SK-N-SH (cell line): ENCODE data around the gene PARD3B. TPM values are rescaled to one million over a fixed set of nuclear protein-coding genes. Genes with fewer than 3 reads are reported as not detected.

Experiments used
- CTCF ChIA-PET: fragments of 300-600, 350-600 bp; formaldehyde crosslinking; extraction: SDS; loops from one replicate; lab custom pipeline; 2021; lab: Yijun Ruan, JAX
- POLR2A ChIA-PET: fragments of 350-600 bp; sonication (Branson Sonifier 250); formaldehyde crosslinking; extraction: SDS; loops from one replicate; lab custom pipeline; 2020; ENCODE audit warnings: antibody characterized with exemption, inconsistent platforms; lab: Yijun Ruan, JAX
- DNase-seq: peaks from one replicate; pipeline ENCODE4 v3.0.0; 2012
- H2AFZ ChIP-seq: fragments of 200-600 bp; sonication (generic); 2 replicates; pipeline ENCODE4 v1.8.1; 2016; ENCODE audit warnings: antibody characterized with exemption, mild to moderate bottlenecking, low read depth
- H3F3A ChIP-seq: fragments of 200-600 bp; sonication (generic); replicated peaks from 2 replicates; pipeline ENCODE3; 2016; ENCODE audit warnings: antibody characterized with exemption, mild to moderate bottlenecking; ENCODE audit not compliant: insufficient read depth
- H3K27ac ChIP-seq, 2 experiments: fragments of 200-500 bp in 1 of 2; fragments of 200-600 bp in 1 of 2; sonication (Bioruptor generic) in 1 of 2; sonication (generic), shearing (Covaris generic) in 1 of 2; 2 replicates each; pipeline versions ENCODE4 v1.5.1 to v1.6.1; 2014 to 2016; ENCODE audit warnings: low read depth in 2 of 2, inconsistent platforms in 1 of 2, low read length in 1 of 2, mild to moderate bottlenecking in 1 of 2, mixed read lengths in 1 of 2
- H3K27me3 ChIP-seq: fragments of 200-600 bp; sonication (generic), shearing (Covaris generic); 2 replicates; pipeline ENCODE4 v1.6.1; 2016; ENCODE audit warnings: mixed run types; ENCODE audit not compliant: insufficient read depth
- H3K36me3 ChIP-seq, 2 experiments: fragments of 200-500 bp in 1 of 2; fragments of 200-600 bp in 1 of 2; sonication (Bioruptor generic) in 1 of 2; sonication (generic) in 1 of 2; replicated peaks in 1 of 2; 2 replicates each; pipeline versions ENCODE3 to v1.5.1; 2014 to 2016; ENCODE audit warnings: low read length in 1 of 2, mild to moderate bottlenecking in 1 of 2; ENCODE audit not compliant: insufficient read depth in 2 of 2, control insufficient read depth in 1 of 2
- H3K4me1 ChIP-seq, 2 experiments: fragments of 200-500 bp in 1 of 2; fragments of 200-600 bp in 1 of 2; sonication (Bioruptor generic) in 1 of 2; sonication (generic), shearing (Covaris generic) in 1 of 2; 2 replicates each; pipeline versions ENCODE4 v1.5.1 to v1.6.1; 2014 to 2016; ENCODE audit warnings: low read depth in 1 of 2, low read length in 1 of 2, mixed run types in 1 of 2; ENCODE audit not compliant: insufficient read depth in 2 of 2, control insufficient read depth in 1 of 2
- H3K4me2 ChIP-seq: fragments of 200-600 bp; sonication (generic), shearing (Covaris generic); 2 replicates; pipeline ENCODE4 v1.6.1; 2017; ENCODE audit warnings: mixed run types
- H3K4me3 ChIP-seq, 2 experiments: fragments of 200-500 bp in 1 of 2; fragments of 200-600 bp in 1 of 2; sonication (Bioruptor generic) in 1 of 2; sonication (generic), shearing (Covaris generic) in 1 of 2; 2 replicates each; pipeline versions ENCODE4 v1.5.1 to v1.8.1; 2014 to 2016; ENCODE audit warnings: low read depth in 2 of 2, inconsistent platforms in 1 of 2, low read length in 1 of 2, mild to moderate bottlenecking in 1 of 2, mixed read lengths in 1 of 2, moderate library complexity in 1 of 2
- H3K79me2 ChIP-seq: fragments of 200-600 bp; sonication (generic); 2 replicates; pipeline ENCODE4 v1.8.1; 2017; ENCODE audit warnings: mild to moderate bottlenecking; ENCODE audit not compliant: insufficient read depth
- H3K9ac ChIP-seq: fragments of 200-600 bp; sonication (generic); 2 replicates; pipeline ENCODE4 v1.6.1; 2017; ENCODE audit warnings: mixed run types
- H3K9me2 ChIP-seq: fragments of 200-600 bp; sonication (generic); 2 replicates; pipeline ENCODE4 v1.6.1; 2017; ENCODE audit warnings: mixed run types
- H3K9me3 ChIP-seq: fragments of 200-600 bp; sonication (generic); 2 replicates; pipeline ENCODE4 v1.6.1; 2017; ENCODE audit warnings: mixed run types, mild to moderate bottlenecking, moderate library complexity
- H4K20me1 ChIP-seq: fragments of 200-600 bp; sonication (generic); 2 replicates; pipeline ENCODE4 v1.6.1; 2017; ENCODE audit warnings: mild to moderate bottlenecking, mixed run types; ENCODE audit not compliant: insufficient read depth
- FOXJ3 ChIP-seq: sonication (generic); formaldehyde crosslinking; IDR thresholded peaks from 2 replicates; pipeline ENCODE4 v1.5.1; 2020; ENCODE audit warnings: mild to moderate bottlenecking, missing genetic modification reagents
- FOXM1 ChIP-seq: IDR thresholded peaks from 2 replicates; pipeline ENCODE4 v1.4.0; 2012; ENCODE audit warnings: low read depth, mild to moderate bottlenecking
- MEF2A ChIP-seq: IDR thresholded peaks from 2 replicates; pipeline ENCODE4 v1.4.0; 2012; ENCODE audit warnings: low read depth, borderline replicate concordance
- MXI1 ChIP-seq: IDR thresholded peaks from 2 replicates; pipeline ENCODE4 v1.6.1; 2012; ENCODE audit warnings: mild to moderate bottlenecking, low read depth, low read length, improper control_type of control experiment
- NFIC ChIP-seq: IDR thresholded peaks from 2 replicates; pipeline ENCODE4 v1.4.0; 2012; ENCODE audit warnings: borderline replicate concordance
- NRF1 ChIP-seq: IDR thresholded peaks from 2 replicates; pipeline ENCODE4 v1.6.1; 2012; ENCODE audit warnings: low read depth, mild to moderate bottlenecking, low read length
- POLR2AphosphoS5 ChIP-seq: IDR thresholded peaks from 2 replicates; pipeline ENCODE4 v1.6.1; 2012; ENCODE audit warnings: low read depth, low read length
- RAD21 ChIP-seq: IDR thresholded peaks from 2 replicates; pipeline ENCODE4 v1.6.1; 2012; ENCODE audit warnings: mild to moderate bottlenecking, low read length
- RCOR1 ChIP-seq: fragments of 150-350 bp; IDR thresholded peaks from 2 replicates; pipeline ENCODE4 v1.6.1; 2017; ENCODE audit warnings: antibody characterized with exemption, low read length
- RFX5 ChIP-seq: IDR thresholded peaks from 2 replicates; pipeline ENCODE4 v1.6.1; 2012; ENCODE audit warnings: mild to moderate bottlenecking, improper control_type of control experiment, low read length
- RXRA ChIP-seq: IDR thresholded peaks from 2 replicates; pipeline ENCODE4 v1.4.0; 2012; ENCODE audit warnings: low read depth, mild to moderate bottlenecking, borderline replicate concordance
- SIN3A ChIP-seq: IDR thresholded peaks from 2 replicates; pipeline ENCODE4 v1.6.1; 2012; ENCODE audit warnings: low read depth, mild to moderate bottlenecking, low read length, moderate library complexity, borderline replicate concordance
- TEAD4 ChIP-seq: IDR thresholded peaks from 2 replicates; pipeline ENCODE4 v1.4.0; 2012; ENCODE audit warnings: mild to moderate bottlenecking, borderline replicate concordance; ENCODE audit not compliant: insufficient read depth
- WGBS: methylation state at CpG from one replicate; pipeline ENCODE4 v1.1.6; 2017; ENCODE audit warnings: low lambda C conversion rate; 5-methylcytosine and 5-hydroxymethylcytosine counted together
- polyA plus RNA-seq, 3 experiments: library from polyadenylated mRNA; depleted of rRNA; stranded (reverse); fragments of >200 nt; gene quantifications; 2 replicates each; pipeline ENCODE4 v1.2.3, GENCODE V29; 2012
- TF ChIP-seq, protein P1 (sequence below): fragments of 150-350 bp; IDR thresholded peaks from 2 replicates; pipeline ENCODE4 v1.6.1; 2016; ENCODE audit warnings: mild to moderate bottlenecking, low read depth, low read length
- TF ChIP-seq, protein P2 (sequence below): IDR thresholded peaks from 2 replicates; pipeline ENCODE4 v1.4.0; 2012; ENCODE audit warnings: low read depth, borderline replicate concordance
- TF ChIP-seq, protein P3 (sequence below): IDR thresholded peaks from 2 replicates; pipeline ENCODE4 v1.6.1; 2012; ENCODE audit warnings: mild to moderate bottlenecking, low read depth, low read length, moderate library complexity

Gene PARD3B
- polyA plus RNA-seq, 1 of the 3 experiments (the other 2 are of a cell fraction) = 0.87 TPM

DNA sequence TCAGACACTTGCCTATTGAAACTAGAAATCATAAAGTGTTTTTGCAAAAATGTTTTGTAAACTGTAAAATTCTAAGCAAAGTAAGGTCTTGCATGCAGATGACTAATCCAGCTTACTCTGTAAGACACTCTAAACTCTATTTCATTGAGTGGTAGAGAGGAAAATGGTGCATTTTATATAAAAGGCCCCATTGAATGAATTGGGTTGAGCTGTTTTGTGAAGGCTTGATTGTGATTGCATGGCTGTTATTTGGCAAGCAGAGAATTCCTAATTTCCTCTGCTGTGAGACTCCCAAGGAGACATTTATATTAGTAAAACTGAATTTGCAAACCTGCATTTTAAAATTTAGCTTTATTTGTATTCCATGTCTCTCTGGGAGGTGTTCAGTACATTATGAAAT is 234.5 kb downstream of the PARD3B start:
- no peaks in the 10 kb centered on the region for H3F3A ChIP-seq
- no peak for DNase-seq
- no peak for TF ChIP-seq MEF2A
- no peak for TF ChIP-seq RCOR1
- no peak for TF ChIP-seq MXI1
- no peak for TF ChIP-seq POLR2AphosphoS5
- TF ChIP-seq, protein P1, sequence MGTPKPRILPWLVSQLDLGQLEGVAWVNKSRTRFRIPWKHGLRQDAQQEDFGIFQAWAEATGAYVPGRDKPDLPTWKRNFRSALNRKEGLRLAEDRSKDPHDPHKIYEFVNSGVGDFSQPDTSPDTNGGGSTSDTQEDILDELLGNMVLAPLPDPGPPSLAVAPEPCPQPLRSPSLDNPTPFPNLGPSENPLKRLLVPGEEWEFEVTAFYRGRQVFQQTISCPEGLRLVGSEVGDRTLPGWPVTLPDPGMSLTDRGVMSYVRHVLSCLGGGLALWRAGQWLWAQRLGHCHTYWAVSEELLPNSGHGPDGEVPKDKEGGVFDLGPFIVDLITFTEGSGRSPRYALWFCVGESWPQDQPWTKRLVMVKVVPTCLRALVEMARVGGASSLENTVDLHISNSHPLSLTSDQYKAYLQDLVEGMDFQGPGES = no peak
- TF ChIP-seq TEAD4 = no peak
- TF ChIP-seq, protein P2, sequence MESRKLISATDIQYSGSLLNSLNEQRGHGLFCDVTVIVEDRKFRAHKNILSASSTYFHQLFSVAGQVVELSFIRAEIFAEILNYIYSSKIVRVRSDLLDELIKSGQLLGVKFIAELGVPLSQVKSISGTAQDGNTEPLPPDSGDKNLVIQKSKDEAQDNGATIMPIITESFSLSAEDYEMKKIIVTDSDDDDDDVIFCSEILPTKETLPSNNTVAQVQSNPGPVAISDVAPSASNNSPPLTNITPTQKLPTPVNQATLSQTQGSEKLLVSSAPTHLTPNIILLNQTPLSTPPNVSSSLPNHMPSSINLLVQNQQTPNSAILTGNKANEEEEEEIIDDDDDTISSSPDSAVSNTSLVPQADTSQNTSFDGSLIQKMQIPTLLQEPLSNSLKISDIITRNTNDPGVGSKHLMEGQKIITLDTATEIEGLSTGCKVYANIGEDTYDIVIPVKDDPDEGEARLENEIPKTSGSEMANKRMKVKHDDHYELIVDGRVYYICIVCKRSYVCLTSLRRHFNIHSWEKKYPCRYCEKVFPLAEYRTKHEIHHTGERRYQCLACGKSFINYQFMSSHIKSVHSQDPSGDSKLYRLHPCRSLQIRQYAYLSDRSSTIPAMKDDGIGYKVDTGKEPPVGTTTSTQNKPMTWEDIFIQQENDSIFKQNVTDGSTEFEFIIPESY = no peak
- TF ChIP-seq NRF1 = no peak
- no peak for TF ChIP-seq NFIC
- TF ChIP-seq, protein P3, sequence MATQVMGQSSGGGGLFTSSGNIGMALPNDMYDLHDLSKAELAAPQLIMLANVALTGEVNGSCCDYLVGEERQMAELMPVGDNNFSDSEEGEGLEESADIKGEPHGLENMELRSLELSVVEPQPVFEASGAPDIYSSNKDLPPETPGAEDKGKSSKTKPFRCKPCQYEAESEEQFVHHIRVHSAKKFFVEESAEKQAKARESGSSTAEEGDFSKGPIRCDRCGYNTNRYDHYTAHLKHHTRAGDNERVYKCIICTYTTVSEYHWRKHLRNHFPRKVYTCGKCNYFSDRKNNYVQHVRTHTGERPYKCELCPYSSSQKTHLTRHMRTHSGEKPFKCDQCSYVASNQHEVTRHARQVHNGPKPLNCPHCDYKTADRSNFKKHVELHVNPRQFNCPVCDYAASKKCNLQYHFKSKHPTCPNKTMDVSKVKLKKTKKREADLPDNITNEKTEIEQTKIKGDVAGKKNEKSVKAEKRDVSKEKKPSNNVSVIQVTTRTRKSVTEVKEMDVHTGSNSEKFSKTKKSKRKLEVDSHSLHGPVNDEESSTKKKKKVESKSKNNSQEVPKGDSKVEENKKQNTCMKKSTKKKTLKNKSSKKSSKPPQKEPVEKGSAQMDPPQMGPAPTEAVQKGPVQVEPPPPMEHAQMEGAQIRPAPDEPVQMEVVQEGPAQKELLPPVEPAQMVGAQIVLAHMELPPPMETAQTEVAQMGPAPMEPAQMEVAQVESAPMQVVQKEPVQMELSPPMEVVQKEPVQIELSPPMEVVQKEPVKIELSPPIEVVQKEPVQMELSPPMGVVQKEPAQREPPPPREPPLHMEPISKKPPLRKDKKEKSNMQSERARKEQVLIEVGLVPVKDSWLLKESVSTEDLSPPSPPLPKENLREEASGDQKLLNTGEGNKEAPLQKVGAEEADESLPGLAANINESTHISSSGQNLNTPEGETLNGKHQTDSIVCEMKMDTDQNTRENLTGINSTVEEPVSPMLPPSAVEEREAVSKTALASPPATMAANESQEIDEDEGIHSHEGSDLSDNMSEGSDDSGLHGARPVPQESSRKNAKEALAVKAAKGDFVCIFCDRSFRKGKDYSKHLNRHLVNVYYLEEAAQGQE = no peak
- no peak for TF ChIP-seq RXRA
- H3K4me3 ChIP-seq = no peak overlapping the region
- H4K20me1 ChIP-seq = no peaks in the 10 kb centered on the region
- CTCF ChIA-PET = no interaction called here
- H3K9ac ChIP-seq = no peak overlapping the region
- H3K36me3 ChIP-seq = no peaks in the 10 kb centered on the region
- POLR2A ChIA-PET = no interaction called here
- no peak overlapping the region for H3K4me2 ChIP-seq
- H2AFZ ChIP-seq = no peak overlapping the region
- no peaks in the 10 kb centered on the region; a peak in 1 of 4 replicates for H3K4me1 ChIP-seq
- H3K27ac ChIP-seq = no peak overlapping the region
- H3K9me3 ChIP-seq = no peaks in the 10 kb centered on the region
- H3K9me2 ChIP-seq = no peaks in the 10 kb centered on the region
- no peaks in the 10 kb centered on the region for H3K27me3 ChIP-seq
- H3K79me2 ChIP-seq = no peaks in the 10 kb centered on the region

DNA sequence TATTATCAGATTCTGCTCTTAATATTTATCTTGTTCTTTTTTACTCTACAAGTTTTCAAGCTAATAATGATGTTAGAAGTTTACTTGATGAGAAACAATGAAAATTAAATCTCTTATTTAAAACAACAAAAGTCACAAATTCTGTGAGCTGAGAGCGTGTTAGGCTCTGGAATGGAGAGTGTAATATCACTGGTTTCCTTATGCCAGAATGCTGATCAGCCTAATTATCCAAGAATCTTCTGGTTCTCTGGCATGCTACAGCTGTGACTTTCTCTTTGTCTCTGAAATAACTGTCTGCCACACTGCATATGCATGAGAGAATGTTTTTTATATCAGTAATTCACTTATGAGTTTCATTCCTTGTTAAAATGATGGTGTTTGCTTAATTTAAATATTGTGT is 236.7 kb downstream of the PARD3B start:
- H3K79me2 ChIP-seq = no peaks in the 10 kb centered on the region
- H3K4me2 ChIP-seq = no peak overlapping the region
- no peak overlapping the region for H3K4me3 ChIP-seq
- H3K9me3 ChIP-seq = no peaks in the 10 kb centered on the region
- no peak overlapping the region for H3K27ac ChIP-seq
- ChIA-PET POLR2A (no interaction called here), CTCF (interaction anchor here (0.9 kb wide), 1 partner anchor 43 kb away, joined by 3 read pairs; no protein-coding TSS in a partner anchor)
- no peaks in the 10 kb centered on the region for H3K9me2 ChIP-seq
- WGBS = 79% methylated on average over 1 of the region's 1 CpG
- H3K27me3 ChIP-seq = no peaks in the 10 kb centered on the region
- no peaks in the 10 kb centered on the region for H4K20me1 ChIP-seq
- no peak overlapping the region for H3K9ac ChIP-seq
- no peaks in the 10 kb centered on the region for H3K36me3 ChIP-seq
- no peaks in the 10 kb centered on the region for H3K4me1 ChIP-seq
- no peak for DNase-seq
- H3F3A ChIP-seq = no peaks in the 10 kb centered on the region
- no peak overlapping the region for H2AFZ ChIP-seq
- TF ChIP-seq, protein P3 = no peak
- no peak for TF ChIP-seq FOXJ3 (CRISPR knock-in tag)
- no peak for TF ChIP-seq TEAD4
- no peak for TF ChIP-seq RFX5
- no peak for TF ChIP-seq FOXM1
- TF ChIP-seq MEF2A = no peak
- no peak for TF ChIP-seq SIN3A
- TF ChIP-seq RAD21 = no peak
